ENCODE measurements around the gene CUZD1. TPM values are rescaled to one million over a fixed set of nuclear protein-coding genes. Genes with fewer than 3 reads are reported as not detected.

The CUZD1 gene
- total and polyA plus RNA-seq, 8 donors = 0.73 to 2.7 (median 2.0) TPM

GRCh38 chr10:122827302-122827701 lies 18.4 kb downstream of the CUZD1 start:
- Histone ChIP-seq H3K27me3 (peaks cover 0 to 17% of the 10 kb centered on the region in 2 donors), H3K9me3 (no peaks in the 10 kb centered on the region), H3K4me1 (no peaks in the 10 kb centered on the region), H3K36me3 (peaks cover 0 to 9% of the 10 kb centered on the region in 2 donors), H3K4me3 (no peak overlapping the region), H3K27ac (no peak overlapping the region)
- intact Hi-C loops (cut with DNase I) = no loop called here
- no peak for ATAC-seq
- TF ChIP-seq, protein P1, sequence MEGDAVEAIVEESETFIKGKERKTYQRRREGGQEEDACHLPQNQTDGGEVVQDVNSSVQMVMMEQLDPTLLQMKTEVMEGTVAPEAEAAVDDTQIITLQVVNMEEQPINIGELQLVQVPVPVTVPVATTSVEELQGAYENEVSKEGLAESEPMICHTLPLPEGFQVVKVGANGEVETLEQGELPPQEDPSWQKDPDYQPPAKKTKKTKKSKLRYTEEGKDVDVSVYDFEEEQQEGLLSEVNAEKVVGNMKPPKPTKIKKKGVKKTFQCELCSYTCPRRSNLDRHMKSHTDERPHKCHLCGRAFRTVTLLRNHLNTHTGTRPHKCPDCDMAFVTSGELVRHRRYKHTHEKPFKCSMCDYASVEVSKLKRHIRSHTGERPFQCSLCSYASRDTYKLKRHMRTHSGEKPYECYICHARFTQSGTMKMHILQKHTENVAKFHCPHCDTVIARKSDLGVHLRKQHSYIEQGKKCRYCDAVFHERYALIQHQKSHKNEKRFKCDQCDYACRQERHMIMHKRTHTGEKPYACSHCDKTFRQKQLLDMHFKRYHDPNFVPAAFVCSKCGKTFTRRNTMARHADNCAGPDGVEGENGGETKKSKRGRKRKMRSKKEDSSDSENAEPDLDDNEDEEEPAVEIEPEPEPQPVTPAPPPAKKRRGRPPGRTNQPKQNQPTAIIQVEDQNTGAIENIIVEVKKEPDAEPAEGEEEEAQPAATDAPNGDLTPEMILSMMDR (IDR thresholded peaks at IDR 0.05) = no peak
- no peak for DNase-seq

- TF ChIP-seq, protein P1 (IDR thresholded peaks at IDR 0.05) = no peak
- H3K36me3 ChIP-seq = no peaks in the 10 kb centered on the region
- peaks cover 5 to 46% of the 10 kb centered on the region in 2 donors for H3K27me3 ChIP-seq
- intact Hi-C loops (cut with DNase I) = no loop called here
- DNase-seq (no peak), ATAC-seq (no peak)
- no peaks in the 10 kb centered on the region for H3K9me3 ChIP-seq
- no peak overlapping the region for H3K4me3 ChIP-seq
- no peaks in the 10 kb centered on the region for H3K4me1 ChIP-seq
- H3K27ac ChIP-seq = no peak overlapping the region
Observed at GRCh38 chr10:122822973-122823690, 22.5 kb downstream of the CUZD1 start.

DNA sequence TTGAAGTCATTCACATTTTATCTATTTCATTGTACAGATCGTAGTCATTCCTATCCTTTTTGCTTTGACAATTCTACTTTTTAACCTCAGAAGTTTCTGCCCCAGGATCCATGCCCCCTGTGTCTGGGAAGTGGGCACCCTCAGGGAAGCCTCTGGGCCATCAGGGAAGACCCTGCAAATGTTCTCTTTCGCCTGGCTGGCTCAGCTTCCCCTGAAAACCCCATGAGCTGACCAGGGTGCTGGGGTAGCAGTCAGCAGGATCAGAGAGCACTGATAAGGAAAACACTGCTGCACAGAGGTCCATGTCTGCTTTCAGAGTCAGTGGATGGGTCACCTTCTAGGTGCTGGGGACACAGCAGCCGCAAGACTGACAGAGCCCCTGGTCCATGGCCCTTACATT lies 23.8 kb downstream of the CUZD1 start:
- intact Hi-C loops (cut with DNase I) = no loop called here
- Histone ChIP-seq H3K36me3 (no peaks in the 10 kb centered on the region), H3K27ac (no peak overlapping the region), H3K4me1 (no peaks in the 10 kb centered on the region), H3K4me3 (no peak overlapping the region), H3K27me3 (peaks cover 5 to 50% of the 10 kb centered on the region in 2 donors), H3K9me3 (no peaks in the 10 kb centered on the region)
- DNase-seq = no peak
- TF ChIP-seq, protein P1 (IDR thresholded peaks at IDR 0.05) = no peak
- no peak for ATAC-seq

GRCh38 chr10:122815458-122815857 lies 30.2 kb downstream of the CUZD1 start:
- Histone ChIP-seq H3K4me3 (no peak overlapping the region), H3K27me3 (peaks cover 5 to 26% of the 10 kb centered on the region in 2 donors), H3K36me3 (no peaks in the 10 kb centered on the region), H3K4me1 (no peaks in the 10 kb centered on the region), H3K27ac (no peak overlapping the region), H3K9me3 (no peaks in the 10 kb centered on the region)
- DNase-seq (no peak), ATAC-seq (no peak)
- TF ChIP-seq, protein P1 (IDR thresholded peaks at IDR 0.05) = no peak
- intact Hi-C loops (cut with DNase I) = no loop called here

- Histone ChIP-seq H3K4me1 (no peaks in the 10 kb centered on the region), H3K36me3 (no peaks in the 10 kb centered on the region), H3K27me3 (peaks cover 5 to 17% of the 10 kb centered on the region in 2 donors), H3K4me3 (no peak overlapping the region), H3K27ac (no peak overlapping the region), H3K9me3 (no peaks in the 10 kb centered on the region)
- ATAC-seq = peak; percentile 97
- DNase-seq = no peak
- TF ChIP-seq, protein P1 (IDR thresholded peaks at IDR 0.05) = no peak
- intact Hi-C loops (cut with DNase I) = no loop called here
Observed at GRCh38 chr10:122814493-122814892, 31.2 kb downstream of the CUZD1 start.

Measured in left lung (tissue), 10 donors.